NCI-H1048 (cell line): ENCODE measurements around the gene OBP2A.

Source experiments
- DNase-seq: peaks from one replicate; lab custom pipeline; 2025; lab: John Stamatoyannopoulos, UW

Gene OBP2A

DNA sequence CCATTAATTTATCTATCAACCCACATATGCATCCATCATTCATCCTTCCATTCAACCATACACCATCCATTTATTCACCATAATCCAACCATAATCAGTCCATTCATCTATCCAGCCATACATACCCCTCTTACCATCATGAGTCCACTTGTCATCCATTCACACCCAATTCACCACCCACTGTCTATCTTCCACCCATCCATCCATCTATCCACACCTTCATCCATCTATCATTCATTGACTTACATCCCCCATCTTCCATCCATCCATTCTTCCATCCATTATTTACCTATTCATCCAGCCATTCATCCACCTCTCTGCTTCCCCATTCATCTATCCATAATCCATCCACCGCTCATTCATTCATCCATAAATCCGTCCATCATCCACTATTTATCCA lies 33.4 kb downstream of the OBP2A start:
- no peak for DNase-seq

DNA sequence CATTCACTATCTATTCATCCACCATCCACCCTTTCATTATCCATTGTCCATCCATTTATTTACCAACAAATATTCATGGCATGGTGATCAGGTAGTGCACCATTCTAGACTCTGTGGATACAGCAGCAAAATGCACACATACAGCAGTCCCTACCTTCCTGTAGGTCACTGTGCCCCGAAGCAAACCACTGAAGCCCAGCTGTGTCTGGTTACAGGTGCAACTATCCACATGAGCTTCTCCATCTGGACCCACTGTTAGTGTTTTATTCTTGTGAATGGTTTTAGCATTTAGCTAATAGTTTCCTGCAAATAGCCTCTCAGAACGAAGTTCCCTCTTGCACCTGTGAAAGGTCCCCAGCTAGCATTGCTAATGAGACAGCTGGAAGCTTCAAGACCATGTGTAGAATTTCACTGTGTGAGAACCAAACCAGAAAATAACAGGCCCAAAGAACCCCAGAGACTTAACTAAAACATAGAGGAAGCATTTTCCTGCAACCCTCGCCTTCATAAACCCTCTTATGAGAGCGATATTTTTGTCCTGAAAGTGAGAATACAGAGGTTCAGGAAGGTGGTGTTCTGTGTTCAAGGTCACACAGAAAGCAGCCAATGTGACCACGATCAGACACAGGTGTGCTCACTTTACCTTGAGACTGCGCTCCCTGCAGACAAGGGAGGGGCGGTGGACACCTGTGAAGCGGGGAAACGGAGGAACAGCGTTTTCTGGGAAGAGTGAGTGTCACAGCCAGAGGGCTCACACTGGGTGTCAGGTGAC lies 34.1 kb downstream of the OBP2A start:
- no peak for DNase-seq

DNA sequence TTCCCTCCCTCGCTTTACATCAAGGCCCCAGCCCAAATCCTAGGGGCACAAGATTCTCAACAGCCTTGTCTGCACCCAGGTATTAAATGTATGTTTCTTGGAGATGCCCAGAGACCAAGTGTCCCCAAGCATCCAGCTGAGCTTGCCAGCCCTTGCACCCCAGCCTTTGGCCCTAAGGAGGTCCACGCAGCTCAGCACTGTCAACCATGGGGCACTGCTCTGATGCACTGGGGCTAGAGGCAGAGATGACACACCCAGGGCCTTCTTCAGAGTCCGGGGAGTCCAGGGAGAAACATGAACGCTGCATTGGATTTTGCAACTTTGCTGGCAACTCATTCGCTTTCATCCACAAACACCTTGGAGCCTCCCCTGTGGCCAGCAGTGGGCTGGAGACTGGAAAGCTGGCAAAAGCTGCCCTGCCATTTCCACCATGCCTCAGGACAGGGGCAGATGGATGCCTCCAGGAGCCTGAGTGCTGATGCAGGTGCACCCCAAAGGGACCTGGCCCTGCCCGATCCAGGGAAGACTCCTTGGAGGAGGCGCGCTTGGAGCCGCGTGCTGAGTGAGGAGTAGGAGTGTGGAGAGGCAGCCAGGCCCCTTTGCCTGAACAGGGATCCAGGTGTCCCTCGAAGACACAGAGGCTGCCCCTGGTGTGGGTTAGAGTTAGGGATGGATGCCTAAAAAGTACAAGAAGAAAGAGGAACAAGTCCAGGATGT lies 34.9 kb downstream of the OBP2A start:
- no peak for DNase-seq

DNA sequence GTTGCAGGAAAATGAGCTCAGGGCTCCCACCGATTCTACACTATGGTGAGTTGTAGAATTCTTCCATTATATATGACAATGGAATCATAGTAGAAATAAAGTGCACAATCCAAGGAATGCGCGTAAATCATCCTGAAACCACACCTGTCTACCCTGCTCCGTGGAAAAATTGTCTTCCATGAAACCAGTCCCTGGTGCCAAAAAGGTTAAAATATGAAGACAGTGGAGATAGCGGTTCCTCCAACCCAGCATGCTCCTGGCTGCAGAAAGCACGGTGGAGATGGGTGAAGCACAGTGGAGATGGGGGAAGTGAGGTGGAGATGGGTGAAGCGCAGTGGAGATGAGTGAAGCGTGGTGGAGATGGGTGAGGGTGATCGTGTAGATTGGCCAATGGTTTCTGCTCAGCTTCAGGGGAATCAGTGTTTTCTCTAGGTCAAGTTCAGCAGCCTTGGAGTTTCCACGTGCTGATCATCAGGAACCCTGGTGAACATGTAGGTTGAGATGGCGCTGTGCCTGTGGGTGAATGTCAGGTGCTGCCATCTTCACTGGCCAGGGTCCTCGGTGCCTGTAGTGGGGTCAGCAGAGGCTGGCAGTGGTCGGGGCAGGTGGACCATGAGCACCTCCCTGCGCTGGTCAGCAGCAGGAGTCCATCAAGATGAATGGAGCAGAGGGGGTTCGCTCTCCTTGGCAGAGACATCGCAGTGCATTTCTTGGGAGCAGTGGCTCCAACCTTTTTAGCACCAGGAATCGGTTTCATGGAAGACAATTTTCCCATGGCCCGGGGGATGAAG lies 35.9 kb downstream of the OBP2A start:
- no peak for DNase-seq

DNA sequence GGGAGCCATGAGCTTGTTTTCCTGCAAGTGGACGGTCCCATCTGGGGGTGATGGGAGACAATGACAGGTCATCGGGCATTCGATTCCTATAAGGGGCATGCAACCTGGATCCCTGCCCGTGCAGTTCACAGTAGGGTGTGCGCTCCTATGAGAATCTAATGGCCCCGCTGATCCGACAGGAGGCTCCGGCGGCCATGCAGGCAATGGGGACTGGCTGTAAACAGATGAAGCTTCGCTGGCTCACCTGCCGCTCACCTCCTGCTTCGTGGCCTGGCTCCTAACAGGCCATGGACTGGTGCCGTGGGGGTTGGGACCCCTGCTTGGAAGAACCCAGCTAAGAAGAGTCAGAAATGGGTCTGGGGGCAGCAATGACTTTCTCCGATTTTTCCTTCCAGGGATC lies 36.6 kb downstream of the OBP2A start:
- DNase-seq: no peak

DNA sequence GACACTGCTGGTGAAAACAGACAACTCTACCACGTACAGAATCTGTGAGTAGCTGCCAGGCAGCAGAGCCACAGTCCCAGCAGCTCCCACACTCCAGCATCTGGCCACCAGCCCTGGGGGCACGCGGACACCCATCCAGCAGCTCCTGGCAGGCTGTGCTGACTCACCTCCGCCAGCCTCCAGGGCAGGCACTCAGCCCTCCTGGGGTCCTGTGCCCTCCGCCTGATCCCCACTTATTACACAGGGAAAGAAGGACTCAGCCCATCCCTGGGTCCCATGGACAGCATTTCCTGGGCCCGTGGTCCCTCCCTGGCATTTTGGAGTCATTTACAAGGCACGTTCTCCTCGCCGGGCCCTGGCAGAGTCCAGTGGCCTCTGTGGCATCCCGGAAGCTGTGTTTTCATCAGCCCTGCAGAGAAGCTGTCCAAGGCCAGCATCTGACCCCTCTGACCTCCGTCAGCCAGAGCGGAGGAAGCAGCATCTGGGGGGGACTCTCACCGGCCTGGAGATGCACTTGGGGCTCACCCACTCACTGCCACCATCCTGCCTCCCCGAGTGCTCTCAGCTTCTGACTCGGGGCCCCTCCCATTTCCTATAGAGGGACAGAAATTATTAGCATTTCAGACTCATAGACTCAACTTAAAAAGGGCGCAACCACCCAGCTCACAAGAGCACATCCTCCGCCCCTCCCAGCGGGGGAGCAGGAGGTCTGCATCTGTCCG lies 37.2 kb downstream of the OBP2A start:
- no peak for DNase-seq

DNA sequence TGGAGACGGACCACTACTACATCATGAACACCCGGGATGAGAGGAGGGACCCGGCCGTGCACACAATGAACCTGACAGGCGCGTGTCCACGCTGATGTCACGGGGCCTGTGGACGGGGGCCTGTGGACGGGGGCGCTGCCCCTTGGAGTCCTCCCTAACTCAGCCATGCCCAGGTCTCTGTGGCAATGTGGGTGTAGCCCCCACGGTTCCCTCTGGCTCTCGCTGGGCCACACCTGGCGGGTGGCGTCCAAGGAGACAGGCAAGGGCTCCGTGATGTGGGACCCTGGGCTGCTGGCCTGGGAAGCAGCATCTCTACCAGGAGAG lies 37.7 kb downstream of the OBP2A start:
- no peak for DNase-seq

DNA sequence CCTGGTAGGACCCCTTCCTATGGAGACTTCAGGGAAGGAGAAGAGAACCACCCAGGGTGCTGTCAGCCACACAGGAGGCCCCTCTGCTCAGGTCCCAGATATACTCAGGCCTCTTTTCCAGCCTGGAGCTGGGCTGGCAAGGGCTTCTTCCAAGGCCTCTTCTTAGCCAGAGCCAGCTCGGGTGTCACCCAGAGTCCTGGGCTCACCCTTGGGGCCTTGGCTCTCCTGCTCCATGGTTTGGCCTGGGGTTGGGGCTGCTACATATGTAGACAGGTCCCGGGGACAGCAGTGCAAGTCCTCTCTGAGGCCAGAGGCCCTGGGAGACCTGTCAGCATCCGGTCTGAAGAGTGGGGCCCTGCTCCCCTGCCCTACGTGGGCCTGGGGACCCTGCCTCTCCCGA lies 38.4 kb downstream of the OBP2A start:
- DNase-seq: no peak

DNA sequence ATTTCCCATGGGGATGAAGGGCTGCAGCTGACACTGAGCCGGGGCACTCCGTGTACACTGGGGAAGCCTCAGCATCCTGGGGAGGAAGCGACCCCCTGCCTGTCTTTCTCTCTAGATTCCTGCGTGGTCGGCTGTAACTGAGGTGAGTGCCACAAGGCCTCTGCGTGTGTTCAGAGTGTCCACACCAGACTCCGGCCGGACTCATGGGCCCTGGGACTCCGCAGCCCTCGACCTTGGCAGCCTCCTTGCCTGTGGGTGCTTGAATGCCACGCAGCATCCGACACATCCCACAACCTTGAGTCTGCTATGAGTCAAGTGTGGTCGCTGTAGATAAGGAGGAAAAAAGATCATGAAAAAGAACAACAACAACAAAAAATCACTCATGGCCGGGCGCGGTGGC lies 39.0 kb downstream of the OBP2A start:
- no peak for DNase-seq

DNA sequence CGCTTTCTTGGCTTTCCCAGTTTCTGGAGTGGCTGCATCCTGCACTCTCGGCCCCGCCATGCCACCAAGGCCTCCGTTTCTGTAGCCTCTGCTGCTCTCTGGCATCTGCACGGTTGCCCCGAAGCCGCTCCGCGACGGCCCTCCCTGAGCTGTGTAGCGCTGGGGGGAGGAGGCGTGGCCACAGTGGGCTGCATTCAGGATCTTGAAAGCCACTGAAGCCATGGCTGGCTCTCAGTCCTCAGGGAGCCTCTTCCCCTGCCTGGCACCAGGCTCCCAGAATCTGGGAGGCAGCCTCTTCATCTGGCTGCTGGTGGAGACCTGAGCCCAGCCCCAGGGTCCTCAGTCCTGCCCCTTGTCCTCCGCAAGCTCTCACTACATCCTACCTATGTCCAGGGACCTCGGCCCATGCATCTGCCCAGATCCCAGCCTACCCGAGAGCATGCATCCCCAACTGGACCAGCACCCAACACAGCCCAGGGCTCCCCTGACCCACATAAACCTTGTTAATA lies 40.7 kb downstream of the OBP2A start:
- no peak for DNase-seq

DNA sequence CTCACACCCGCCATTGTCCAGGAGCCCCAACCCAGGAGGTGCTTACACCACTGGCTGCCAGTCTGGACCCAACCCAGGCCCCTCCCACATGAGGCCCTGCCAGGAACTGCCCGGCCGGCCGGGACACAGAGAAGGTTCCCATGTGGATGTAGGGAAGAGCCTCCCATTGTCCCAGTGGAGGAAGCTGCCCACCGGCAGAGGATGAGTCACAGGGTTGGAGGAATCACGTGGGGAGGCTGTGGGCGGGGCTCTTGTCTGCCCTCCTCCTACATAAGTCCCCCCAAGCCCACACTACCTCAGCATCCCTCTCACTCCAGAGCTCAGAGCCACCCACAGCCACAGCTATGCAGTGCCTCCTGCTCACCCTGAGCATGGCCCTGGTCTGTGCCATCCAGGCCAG lies 41.7 kb downstream of the OBP2A start:
- DNase-seq: no peak

DNA sequence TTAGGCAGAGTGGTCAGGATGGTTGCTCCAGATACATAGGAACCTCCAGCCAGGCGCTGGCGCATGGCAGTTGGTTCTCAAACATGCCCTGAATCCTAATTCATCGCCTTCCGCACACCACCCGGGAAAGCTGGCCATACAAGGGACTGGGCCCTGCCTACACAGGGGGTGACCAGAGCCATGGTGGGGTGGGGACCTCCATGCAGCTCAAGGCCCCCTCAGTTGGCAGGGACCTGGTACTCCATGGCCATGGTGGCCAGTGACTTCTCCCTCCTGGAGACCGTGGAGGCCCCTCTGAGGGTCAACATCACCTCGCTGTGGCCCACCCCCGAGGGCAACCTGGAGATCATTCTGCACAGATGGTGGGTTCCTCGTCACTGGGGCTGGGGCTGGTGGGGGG lies 42.4 kb downstream of the OBP2A start:
- DNase-seq: no peak

DNA sequence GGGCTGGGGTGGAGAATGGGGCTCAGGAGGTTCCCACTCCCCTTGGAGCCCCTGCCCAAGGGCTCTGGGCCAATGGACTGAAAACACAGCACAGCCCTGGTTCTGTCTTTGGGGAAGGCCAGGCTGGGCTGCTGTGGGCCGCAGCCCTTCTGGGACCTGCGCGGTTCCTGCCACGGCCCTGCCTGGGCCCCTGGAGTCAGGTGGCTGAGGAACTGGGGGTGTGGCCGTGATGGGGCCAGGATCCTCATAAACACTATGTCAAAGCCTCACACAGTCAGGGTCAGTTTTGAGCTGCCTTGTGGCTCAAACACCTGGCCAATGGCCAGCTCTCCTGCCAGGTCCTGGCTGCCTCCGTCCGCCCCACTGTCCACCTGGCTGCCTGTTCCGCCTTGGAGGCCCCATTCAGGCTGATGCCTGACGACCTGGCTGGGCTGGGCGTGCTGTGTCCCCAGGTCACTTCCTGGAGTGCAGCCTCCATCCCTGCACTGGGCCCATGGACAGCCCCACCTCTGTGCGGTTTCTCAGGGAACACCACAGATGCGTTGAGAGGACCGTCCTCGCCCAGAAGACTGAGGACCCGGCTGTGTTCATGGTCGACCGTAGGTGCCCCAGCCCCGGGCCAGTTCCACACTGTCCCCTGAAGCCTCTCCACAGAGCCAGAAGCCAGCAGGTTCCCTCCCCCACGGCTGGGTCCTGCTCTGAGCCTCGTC lies 43.1 kb downstream of the OBP2A start:
- DNase-seq: no peak

DNA sequence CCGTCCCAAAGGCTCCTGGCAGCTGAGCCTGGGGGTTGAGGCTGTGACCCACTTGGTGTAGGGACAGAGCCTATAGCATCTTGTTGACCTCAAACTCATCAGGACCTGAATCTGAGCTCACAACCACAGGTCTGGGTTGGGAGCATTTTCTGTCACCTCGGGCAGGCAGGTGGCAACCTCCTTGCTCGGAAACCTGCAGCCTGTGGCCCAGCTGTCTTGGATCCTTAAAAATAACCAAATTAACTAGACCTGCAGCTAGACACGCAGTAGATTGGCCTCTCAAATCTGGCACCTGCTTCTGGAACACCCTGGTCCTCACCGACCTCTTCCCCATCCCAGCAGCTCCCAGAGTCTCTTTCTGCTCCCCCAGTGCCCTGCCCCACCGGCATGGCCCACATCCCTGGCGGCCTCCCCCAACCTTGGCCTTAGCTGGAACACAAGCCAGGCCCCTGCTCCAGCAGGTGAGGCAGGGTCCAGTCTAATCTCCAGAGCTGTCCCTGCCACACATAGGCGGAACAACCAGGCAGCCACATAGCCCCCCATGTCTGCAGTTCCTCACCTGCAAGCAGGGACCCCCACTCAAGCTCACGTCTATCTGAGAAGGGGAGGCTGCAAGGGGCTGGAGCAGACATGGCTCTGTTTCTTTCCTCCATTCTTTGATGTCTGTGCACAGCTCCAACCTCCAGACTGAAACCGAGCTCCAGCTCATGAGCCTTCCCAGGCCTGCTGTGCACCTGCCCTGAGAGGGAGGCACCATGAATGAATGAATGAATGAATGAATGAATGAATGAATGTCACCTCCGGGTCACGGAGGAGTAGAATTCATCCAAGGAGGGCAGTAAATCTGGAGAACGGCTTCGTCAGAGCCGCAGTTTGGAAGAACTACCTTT lies 43.9 kb downstream of the OBP2A start:
- no peak for DNase-seq

DNA sequence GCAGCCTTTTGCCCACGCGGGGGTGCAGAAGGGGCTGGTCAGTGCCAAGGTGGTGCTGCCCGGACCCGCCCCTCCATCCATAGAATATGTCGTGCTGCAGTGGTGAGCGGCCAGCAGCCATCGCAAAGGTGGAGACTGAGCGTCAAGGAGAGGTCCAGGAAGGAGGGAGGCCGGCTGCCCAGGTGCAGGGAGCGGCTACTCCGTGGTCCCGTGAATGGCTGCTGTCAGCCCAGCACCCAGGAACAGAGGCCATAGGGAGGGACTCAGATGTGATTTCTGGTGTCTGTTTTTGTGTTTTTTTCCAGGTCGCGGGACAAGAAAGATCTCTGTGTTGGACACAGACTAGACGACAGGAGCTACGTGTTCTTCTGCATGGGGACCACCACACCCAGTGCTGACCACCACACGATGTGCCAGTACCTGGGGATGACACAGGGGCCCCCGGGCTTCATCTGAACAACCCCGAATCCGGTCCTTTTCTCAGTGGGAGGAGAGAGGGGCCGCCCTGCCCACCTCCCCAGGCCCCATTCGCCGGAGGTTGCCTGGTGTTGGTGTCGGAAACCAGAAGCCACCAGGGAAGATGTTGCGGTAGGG lies 44.7 kb downstream of the OBP2A start:
- no peak for DNase-seq

DNA sequence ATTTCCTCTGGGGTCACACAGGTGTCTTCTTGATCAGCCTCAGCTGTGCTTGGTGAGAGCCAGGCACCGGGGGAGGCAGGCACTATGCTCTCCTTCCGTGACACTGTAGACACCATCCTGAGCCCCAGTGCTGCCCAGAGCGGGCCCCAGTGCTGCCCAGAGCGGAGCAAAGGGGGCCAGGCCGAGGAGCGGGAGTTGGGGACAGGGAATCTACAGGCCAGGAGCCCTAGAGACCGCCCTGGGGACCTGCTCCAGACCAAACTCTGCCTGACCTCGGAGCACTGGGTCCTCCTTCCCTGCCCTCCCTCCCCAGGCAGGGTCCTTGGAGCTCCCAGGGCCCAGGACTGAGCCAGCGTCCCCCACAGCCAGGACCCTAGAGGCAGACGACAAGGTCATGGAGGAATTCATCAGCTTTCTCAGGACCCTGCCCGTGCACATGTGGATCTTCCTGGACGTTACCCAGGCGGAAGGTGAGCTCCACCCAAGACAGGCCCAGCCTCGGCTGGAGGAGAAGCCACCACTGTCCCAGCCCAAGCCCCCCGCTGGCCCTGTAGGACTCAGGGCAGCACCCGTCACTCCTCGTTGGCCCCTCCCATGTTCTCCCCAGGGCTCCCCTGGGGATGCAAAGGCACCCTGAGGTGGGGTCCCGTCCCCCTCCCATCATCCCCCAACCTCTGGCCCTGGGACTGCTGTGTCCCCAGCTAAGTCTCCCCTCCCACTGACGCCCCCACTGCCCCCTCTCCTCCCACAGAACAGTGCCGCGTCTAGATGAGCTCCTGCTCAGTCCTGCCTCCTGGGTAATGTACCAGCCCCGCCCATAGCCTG lies 45.8 kb downstream of the OBP2A start:
- no peak for DNase-seq

DNA sequence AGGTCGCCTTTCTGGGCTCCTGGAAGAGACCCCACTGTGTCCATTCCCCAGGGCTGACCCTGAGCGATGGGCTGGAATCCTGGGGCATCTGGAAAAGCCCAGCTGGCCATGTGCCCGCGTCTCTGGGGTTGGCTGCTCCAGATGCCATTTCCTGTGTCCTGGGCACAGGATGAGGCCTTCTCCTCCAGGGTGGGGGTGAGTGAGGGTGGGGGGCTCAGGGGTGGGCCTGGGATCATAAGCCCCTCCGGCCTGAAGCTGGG lies 46.3 kb downstream of the OBP2A start:
- no peak for DNase-seq

DNA sequence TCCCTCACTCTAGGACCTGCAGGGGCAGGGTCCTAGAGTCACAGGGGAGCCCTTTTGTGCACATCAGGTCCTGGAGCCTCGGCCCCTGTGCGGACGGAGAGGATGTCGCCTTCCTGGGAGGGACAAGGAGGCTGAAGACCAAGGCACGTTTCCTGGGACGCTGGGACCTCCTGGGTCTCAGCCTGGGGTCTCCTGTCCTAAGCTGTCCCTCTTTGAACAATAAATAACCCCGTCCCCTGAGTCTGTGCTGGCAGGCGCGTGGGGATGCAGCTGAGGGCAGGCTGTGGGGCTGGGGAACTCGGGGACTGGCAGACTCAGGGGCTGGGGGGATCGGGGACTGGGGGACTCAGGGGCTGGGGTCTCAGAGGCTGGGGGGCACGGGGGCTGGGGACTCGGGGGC lies 46.7 kb downstream of the OBP2A start:
- DNase-seq: no peak

DNA sequence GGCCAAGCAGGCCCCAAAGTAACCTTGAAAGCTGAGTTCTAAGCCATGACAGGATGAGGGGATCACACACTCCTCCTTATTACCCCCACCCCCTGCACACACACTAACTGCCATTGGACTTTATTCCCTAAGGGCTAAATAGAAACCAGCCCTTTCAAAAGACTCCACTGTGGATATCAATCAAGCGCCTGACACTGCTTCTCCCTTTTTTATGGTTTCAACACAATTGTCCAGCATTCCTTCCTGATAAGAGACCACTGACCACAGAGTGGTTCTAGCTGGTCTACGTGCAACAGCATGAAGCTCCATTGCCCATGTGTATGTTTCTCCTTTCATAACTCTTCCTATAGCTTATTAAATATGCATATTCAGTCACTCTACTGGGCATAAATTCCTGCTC lies 50.3 kb downstream of the OBP2A start:
- no peak for DNase-seq
